ENCODE results near the gene ATXN1.

DNA sequence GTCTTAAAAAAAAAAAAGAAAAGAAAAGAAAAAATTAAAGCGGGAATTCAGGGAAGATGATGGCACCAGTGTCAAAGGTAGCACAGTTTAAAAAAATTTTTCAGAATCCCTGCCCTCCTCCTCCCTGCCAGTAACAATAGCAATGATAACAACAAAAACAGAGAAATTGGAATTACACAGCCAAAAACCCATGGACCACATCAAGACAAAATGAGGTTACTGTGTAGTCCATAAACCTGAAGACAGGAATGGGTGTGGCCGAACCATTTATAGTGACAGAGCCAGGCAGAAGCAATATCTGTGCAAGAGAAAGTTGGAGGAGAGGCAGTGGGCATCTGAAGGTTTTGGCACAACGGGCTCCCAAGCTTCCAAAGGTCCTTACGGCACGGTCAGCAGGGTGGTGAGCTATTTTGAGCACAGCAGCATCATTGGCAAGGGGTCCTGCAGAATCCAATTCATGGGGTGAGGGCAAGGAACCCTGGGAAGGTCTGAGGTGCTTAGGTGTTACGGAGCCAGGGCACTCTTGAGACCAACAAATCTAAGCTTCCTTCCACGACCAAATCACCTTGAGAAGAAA lies 320.5 kb downstream of the ATXN1 start:
- TF ChIP-seq ZNF274 (IDR thresholded peaks at IDR 0.05; ENCODE audit: borderline replicate concordance, extremely low read depth, low read length) (no peak), JUND (IDR thresholded peaks at IDR 0.05; ENCODE audit: low read length) (no peak), BRCA1 (IDR thresholded peaks at IDR 0.05; ENCODE audit: low read depth, low read length) (no peak), CHD1 (IDR thresholded peaks at IDR 0.05; ENCODE audit: low read depth, low read length) (no peak), JUN (IDR thresholded peaks at IDR 0.05; ENCODE audit: low read depth, low read length) (no peak), BACH1 (IDR thresholded peaks at IDR 0.05; ENCODE audit: low read length) (no peak), TCF12 (IDR thresholded peaks at IDR 0.05; ENCODE audit: low read depth, low read length) (no peak), RFX5 (IDR thresholded peaks at IDR 0.05; ENCODE audit: borderline replicate concordance, low read depth, low read length) (no peak)
- TF ChIP-seq, protein P1, sequence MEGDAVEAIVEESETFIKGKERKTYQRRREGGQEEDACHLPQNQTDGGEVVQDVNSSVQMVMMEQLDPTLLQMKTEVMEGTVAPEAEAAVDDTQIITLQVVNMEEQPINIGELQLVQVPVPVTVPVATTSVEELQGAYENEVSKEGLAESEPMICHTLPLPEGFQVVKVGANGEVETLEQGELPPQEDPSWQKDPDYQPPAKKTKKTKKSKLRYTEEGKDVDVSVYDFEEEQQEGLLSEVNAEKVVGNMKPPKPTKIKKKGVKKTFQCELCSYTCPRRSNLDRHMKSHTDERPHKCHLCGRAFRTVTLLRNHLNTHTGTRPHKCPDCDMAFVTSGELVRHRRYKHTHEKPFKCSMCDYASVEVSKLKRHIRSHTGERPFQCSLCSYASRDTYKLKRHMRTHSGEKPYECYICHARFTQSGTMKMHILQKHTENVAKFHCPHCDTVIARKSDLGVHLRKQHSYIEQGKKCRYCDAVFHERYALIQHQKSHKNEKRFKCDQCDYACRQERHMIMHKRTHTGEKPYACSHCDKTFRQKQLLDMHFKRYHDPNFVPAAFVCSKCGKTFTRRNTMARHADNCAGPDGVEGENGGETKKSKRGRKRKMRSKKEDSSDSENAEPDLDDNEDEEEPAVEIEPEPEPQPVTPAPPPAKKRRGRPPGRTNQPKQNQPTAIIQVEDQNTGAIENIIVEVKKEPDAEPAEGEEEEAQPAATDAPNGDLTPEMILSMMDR (IDR thresholded peaks at IDR 0.05; ENCODE audit: control extremely low read depth in 1 of 3, insufficient read depth in 1 of 3, low read depth in 1 of 3, low read length in 3 of 3), result no peak
- TF ChIP-seq, protein P2, sequence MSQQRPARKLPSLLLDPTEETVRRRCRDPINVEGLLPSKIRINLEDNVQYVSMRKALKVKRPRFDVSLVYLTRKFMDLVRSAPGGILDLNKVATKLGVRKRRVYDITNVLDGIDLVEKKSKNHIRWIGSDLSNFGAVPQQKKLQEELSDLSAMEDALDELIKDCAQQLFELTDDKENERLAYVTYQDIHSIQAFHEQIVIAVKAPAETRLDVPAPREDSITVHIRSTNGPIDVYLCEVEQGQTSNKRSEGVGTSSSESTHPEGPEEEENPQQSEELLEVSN (IDR thresholded peaks at IDR 0.05), result no peak
